ENCODE measurements around the gene RBFOX1. TPM values are rescaled to one million over a fixed set of nuclear protein-coding genes. Genes with fewer than 3 reads are reported as not detected.

Gene RBFOX1
- total RNA-seq, 4 donors from 2014 or later = 0.08 to 0.32 TPM; not detected in 2

- Histone ChIP-seq H3K27ac (no peak overlapping the region), H3K4me3 (no peak overlapping the region), H3K27me3 (no peaks in the 10 kb centered on the region), H3K36me3 (no peaks in the 10 kb centered on the region), H3K9me3 (no peaks in the 10 kb centered on the region), H3K4me1 (no peaks in the 10 kb centered on the region)
- DNase-seq (ENCODE audit: low spot score in 2 of 2) = no peak
- TF ChIP-seq POLR2AphosphoS5 (IDR thresholded peaks at IDR 0.05) (no peak), EP300 (IDR thresholded peaks at IDR 0.05) (no peak), POLR2A (IDR thresholded peaks at IDR 0.05) (no peak), CTCF (IDR thresholded peaks at IDR 0.05) (no peak)
- WGBS = 87% methylated on average over 7 of the region's 7 CpGs
Measured at GRCh38 chr16:7555459-7555858, 222.8 kb downstream of the RBFOX1 start.

GRCh38 chr16:7561908-7562405 lies 229.3 kb downstream of the RBFOX1 start:
- 71% methylated on average over 5 of the region's 5 CpGs for WGBS
- TF ChIP-seq CTCF (IDR thresholded peaks at IDR 0.05) = no peak
- TF ChIP-seq POLR2AphosphoS5 (IDR thresholded peaks at IDR 0.05) = no peak
- no peak for TF ChIP-seq EP300 (IDR thresholded peaks at IDR 0.05)
- TF ChIP-seq POLR2A (IDR thresholded peaks at IDR 0.05) = no peak
- Histone ChIP-seq H3K4me1 (no peaks in the 10 kb centered on the region), H3K36me3 (no peaks in the 10 kb centered on the region), H3K9me3 (no peaks in the 10 kb centered on the region), H3K27me3 (no peaks in the 10 kb centered on the region), H3K4me3 (no peak overlapping the region), H3K27ac (no peak overlapping the region)
- DNase-seq (ENCODE audit: low spot score in 2 of 2) = no peak

- DNase-seq (ENCODE audit: low spot score in 2 of 2) = no peak
- Histone ChIP-seq H3K4me1 (no peaks in the 10 kb centered on the region), H3K4me3 (no peak overlapping the region), H3K27me3 (no peaks in the 10 kb centered on the region), H3K9me3 (no peaks in the 10 kb centered on the region), H3K27ac (no peak overlapping the region), H3K36me3 (no peaks in the 10 kb centered on the region)
- TF ChIP-seq EP300 (IDR thresholded peaks at IDR 0.05) (no peak), CTCF (IDR thresholded peaks at IDR 0.05) (no peak), POLR2A (IDR thresholded peaks at IDR 0.05) (no peak), POLR2AphosphoS5 (IDR thresholded peaks at IDR 0.05) (no peak)
- 83% methylated on average over 9 of the region's 9 CpGs for WGBS
Measured at GRCh38 chr16:7566360-7566759, 233.7 kb downstream of the RBFOX1 start.

GRCh38 chr16:7571366-7571765 lies 238.7 kb downstream of the RBFOX1 start:
- no peaks in the 10 kb centered on the region for H3K27me3 ChIP-seq
- no peak overlapping the region for H3K27ac ChIP-seq
- TF ChIP-seq POLR2AphosphoS5 (IDR thresholded peaks at IDR 0.05) (no peak), POLR2A (IDR thresholded peaks at IDR 0.05) (no peak), EP300 (IDR thresholded peaks at IDR 0.05) (no peak), CTCF (IDR thresholded peaks at IDR 0.05) (no peak)
- DNase-seq (ENCODE audit: low spot score in 2 of 2) = no peak
- H3K9me3 ChIP-seq = no peaks in the 10 kb centered on the region
- WGBS = 92% methylated on average over 10 of the region's 10 CpGs
- no peaks in the 10 kb centered on the region for H3K36me3 ChIP-seq
- H3K4me3 ChIP-seq = no peak overlapping the region
- H3K4me1 ChIP-seq = no peaks in the 10 kb centered on the region

- TF ChIP-seq POLR2A (IDR thresholded peaks at IDR 0.05) (no peak), POLR2AphosphoS5 (IDR thresholded peaks at IDR 0.05) (no peak), CTCF (IDR thresholded peaks at IDR 0.05) (no peak), EP300 (IDR thresholded peaks at IDR 0.05) (no peak)
- H3K4me1 ChIP-seq = no peaks in the 10 kb centered on the region
- 73% methylated on average over 2 of the region's 2 CpGs for WGBS
Measured at GRCh38 chr16:7577588-7577987, 244.9 kb downstream of the RBFOX1 start.

More at GRCh38 chr16:7577588-7577987, 244.9 kb downstream of the RBFOX1 start:
- Histone ChIP-seq H3K27me3 (no peaks in the 10 kb centered on the region), H3K27ac (no peak overlapping the region), H3K36me3 (no peaks in the 10 kb centered on the region), H3K9me3 (no peaks in the 10 kb centered on the region), H3K4me3 (no peak overlapping the region)
- no peak for DNase-seq (ENCODE audit: low spot score in 2 of 2)
